ENCODE measurements around the gene HNRNPUL1.

DNA sequence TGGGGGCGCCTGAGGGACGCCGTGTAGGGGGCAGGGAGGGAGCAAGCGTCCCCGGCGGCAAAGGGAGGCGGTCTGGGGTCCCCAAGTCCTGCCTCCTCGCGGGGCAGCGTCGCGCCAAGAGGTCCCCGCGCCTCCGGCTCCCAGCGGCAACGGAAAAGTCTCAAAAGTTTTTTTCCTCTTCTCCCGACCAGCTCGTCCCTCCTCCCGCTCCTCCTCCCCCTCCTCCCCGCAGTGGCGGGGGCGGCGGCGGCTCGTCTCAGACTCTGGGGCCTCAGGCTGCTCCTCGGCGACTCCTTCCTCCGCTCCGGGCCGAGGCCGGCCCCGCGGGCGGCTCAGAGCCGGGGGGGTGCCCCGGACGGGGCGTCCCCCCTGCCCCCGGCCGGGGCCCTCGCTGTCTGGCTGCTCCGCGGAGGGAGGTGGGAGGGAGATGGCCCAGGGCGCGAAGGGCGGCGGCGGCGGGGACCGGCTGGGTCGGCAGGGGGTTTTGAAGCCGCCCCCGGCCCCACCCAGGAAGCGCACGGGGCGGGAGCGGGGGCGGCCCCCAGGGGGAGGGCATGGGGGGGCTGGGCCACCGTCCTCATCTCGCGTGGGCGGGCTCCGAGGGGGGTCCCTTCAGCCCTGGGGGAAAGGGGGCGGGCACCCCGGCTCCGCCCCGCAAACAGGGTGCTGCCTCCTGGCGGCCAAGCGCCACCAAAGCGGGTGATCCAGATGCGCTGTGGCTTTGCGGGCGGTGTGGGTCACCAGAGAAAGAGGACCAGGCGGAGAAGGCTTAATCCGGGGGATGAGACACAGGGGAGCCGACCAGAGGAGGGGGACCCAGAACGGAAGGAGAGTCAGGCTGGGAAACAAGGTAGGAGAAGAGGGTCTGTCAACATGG lies 89.5 kb downstream of the HNRNPUL1 start, which contains the start of gene TGFB1:
- TF ChIP-seq, protein P1, sequence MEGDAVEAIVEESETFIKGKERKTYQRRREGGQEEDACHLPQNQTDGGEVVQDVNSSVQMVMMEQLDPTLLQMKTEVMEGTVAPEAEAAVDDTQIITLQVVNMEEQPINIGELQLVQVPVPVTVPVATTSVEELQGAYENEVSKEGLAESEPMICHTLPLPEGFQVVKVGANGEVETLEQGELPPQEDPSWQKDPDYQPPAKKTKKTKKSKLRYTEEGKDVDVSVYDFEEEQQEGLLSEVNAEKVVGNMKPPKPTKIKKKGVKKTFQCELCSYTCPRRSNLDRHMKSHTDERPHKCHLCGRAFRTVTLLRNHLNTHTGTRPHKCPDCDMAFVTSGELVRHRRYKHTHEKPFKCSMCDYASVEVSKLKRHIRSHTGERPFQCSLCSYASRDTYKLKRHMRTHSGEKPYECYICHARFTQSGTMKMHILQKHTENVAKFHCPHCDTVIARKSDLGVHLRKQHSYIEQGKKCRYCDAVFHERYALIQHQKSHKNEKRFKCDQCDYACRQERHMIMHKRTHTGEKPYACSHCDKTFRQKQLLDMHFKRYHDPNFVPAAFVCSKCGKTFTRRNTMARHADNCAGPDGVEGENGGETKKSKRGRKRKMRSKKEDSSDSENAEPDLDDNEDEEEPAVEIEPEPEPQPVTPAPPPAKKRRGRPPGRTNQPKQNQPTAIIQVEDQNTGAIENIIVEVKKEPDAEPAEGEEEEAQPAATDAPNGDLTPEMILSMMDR (conservative IDR thresholded peaks at IDR 0.05) = peak; percentile 69
- TF ChIP-seq ZFX (IDR thresholded peaks at IDR 0.05) = no peak

Measured in C4-2B (cell line).